Measurements from ENCODE around the gene KCNC4.
A peak's percentile ranks its signal among the peaks of the same experiment; 100 is the strongest.

KCNC4 gene

DNA sequence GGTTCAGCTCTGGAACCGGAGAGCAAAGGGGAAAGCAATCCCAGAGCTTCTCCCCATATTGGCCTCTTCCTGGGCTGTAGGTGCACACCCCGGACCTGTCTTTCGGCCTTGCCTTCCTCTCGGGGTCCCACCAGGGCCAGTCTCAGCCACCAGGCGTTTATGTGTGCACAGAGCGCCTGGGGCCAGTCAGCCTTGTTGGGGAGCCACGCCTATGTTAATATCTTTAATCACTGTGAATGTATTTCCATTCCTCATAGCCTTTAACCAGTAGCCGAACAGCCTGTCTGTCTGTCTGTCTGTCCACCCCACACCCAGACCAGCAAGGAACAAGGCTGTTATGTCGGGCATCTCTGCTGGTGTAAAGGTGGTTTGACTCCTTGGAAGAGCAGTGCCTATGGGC lies 18.8 kb downstream of the KCNC4 start:
- TF ChIP-seq GABPA (IDR thresholded peaks at IDR 0.05; ENCODE audit: low read depth) (no peak), CTCF (IDR thresholded peaks at IDR 0.05; ENCODE audit: insufficient read depth, low read length) (no peak), SPI1 (IDR thresholded peaks at IDR 0.05; ENCODE audit: borderline replicate concordance, low read depth) (no peak), POLR2AphosphoS5 (IDR thresholded peaks at IDR 0.05; ENCODE audit: low read depth) (no peak)
- TF ChIP-seq, protein P1, sequence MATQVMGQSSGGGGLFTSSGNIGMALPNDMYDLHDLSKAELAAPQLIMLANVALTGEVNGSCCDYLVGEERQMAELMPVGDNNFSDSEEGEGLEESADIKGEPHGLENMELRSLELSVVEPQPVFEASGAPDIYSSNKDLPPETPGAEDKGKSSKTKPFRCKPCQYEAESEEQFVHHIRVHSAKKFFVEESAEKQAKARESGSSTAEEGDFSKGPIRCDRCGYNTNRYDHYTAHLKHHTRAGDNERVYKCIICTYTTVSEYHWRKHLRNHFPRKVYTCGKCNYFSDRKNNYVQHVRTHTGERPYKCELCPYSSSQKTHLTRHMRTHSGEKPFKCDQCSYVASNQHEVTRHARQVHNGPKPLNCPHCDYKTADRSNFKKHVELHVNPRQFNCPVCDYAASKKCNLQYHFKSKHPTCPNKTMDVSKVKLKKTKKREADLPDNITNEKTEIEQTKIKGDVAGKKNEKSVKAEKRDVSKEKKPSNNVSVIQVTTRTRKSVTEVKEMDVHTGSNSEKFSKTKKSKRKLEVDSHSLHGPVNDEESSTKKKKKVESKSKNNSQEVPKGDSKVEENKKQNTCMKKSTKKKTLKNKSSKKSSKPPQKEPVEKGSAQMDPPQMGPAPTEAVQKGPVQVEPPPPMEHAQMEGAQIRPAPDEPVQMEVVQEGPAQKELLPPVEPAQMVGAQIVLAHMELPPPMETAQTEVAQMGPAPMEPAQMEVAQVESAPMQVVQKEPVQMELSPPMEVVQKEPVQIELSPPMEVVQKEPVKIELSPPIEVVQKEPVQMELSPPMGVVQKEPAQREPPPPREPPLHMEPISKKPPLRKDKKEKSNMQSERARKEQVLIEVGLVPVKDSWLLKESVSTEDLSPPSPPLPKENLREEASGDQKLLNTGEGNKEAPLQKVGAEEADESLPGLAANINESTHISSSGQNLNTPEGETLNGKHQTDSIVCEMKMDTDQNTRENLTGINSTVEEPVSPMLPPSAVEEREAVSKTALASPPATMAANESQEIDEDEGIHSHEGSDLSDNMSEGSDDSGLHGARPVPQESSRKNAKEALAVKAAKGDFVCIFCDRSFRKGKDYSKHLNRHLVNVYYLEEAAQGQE (IDR thresholded peaks at IDR 0.05; ENCODE audit: insufficient replicate concordance, low read depth), result no peak
- Histone ChIP-seq H3K27me3 (ENCODE audit: insufficient read depth, poor library complexity, severe bottlenecking) (no peaks in the 10 kb centered on the region), H3K27ac (replicated peaks) (no peak overlapping the region), H3K4me3 (replicated peaks; ENCODE audit: insufficient read depth, low read length) (no peak overlapping the region)
- no peak for DNase-seq (ENCODE audit: low read depth in 1 of 2, low spot score in 1 of 2)

GRCh38 chr1:110229348-110230001 lies 19.4 kb downstream of the KCNC4 start:
- H3K27me3 ChIP-seq (ENCODE audit: insufficient read depth, poor library complexity, severe bottlenecking), result no peaks in the 10 kb centered on the region
- TF ChIP-seq GABPA (IDR thresholded peaks at IDR 0.05; ENCODE audit: low read depth), result no peak
- TF ChIP-seq, protein P1 (IDR thresholded peaks at IDR 0.05; ENCODE audit: insufficient replicate concordance, low read depth), result peak; percentile 20
- H3K27ac ChIP-seq (replicated peaks), result no peak overlapping the region
- no peak overlapping the region for H3K4me3 ChIP-seq (replicated peaks; ENCODE audit: insufficient read depth, low read length)
- peak; percentile 38 to 80 for DNase-seq (ENCODE audit: low read depth in 1 of 2, low spot score in 1 of 2)

DNA sequence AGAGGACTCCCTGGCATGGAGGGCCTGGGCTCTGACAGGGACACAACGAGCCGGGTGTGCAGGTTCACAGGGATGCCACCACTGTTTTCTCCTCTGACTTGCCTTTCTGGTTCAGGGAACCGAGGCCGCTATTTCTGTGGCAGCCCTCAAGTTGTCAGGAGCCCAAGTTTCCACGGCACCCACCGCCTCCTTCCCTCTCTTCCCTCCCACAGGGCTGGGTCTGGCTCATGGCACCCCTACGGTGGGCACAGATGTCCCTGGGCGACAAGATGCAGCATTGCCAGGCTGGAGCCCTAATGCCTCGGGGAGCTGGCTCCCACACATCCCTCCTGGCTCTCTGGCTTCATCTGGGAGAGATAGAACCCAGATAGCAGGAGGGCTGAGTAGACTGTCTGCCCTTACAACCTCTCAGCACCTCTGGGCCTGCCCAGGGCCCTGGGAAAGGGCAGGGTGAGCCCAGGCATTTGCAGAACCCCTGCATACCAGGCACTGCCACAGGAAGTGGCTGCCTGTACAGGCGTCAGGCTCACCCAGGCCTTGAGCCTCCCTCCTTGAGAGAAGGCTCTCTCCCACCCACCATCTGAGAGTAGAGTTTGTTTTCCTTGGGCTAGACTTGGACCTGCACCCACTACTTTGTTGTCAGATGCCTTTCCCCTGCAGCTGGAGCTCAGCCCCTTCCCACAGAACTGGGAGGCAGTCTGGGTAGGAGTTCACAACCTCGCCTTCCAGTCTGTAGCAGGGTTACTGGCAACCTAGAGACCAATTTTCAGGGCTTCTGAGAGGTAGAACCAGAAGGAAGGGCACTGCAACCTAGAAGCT lies 20.5 kb downstream of the KCNC4 start:
- Histone ChIP-seq H3K27me3 (ENCODE audit: insufficient read depth, poor library complexity, severe bottlenecking) (no peaks in the 10 kb centered on the region), H3K27ac (replicated peaks) (no peak overlapping the region), H3K4me3 (replicated peaks; ENCODE audit: insufficient read depth, low read length) (no peak overlapping the region)
- DNase-seq (ENCODE audit: low read depth in 1 of 2, low spot score in 1 of 2), result no peak
- TF ChIP-seq GABPA (IDR thresholded peaks at IDR 0.05; ENCODE audit: low read depth) (no peak), POLR2AphosphoS5 (IDR thresholded peaks at IDR 0.05; ENCODE audit: low read depth) (no peak), CTCF (IDR thresholded peaks at IDR 0.05; ENCODE audit: insufficient read depth, low read length) (no peak), SPI1 (IDR thresholded peaks at IDR 0.05; ENCODE audit: borderline replicate concordance, low read depth) (no peak)
- TF ChIP-seq, protein P1 (IDR thresholded peaks at IDR 0.05; ENCODE audit: insufficient replicate concordance, low read depth), result no peak
